ENCODE data around the gene AHCYL2.
"Not testable (repeated sequence)": the region's sequence is repeated elsewhere in the genome, so short reads cannot be mapped to it uniquely, and the experiment has no call there.

The AHCYL2 gene

DNA sequence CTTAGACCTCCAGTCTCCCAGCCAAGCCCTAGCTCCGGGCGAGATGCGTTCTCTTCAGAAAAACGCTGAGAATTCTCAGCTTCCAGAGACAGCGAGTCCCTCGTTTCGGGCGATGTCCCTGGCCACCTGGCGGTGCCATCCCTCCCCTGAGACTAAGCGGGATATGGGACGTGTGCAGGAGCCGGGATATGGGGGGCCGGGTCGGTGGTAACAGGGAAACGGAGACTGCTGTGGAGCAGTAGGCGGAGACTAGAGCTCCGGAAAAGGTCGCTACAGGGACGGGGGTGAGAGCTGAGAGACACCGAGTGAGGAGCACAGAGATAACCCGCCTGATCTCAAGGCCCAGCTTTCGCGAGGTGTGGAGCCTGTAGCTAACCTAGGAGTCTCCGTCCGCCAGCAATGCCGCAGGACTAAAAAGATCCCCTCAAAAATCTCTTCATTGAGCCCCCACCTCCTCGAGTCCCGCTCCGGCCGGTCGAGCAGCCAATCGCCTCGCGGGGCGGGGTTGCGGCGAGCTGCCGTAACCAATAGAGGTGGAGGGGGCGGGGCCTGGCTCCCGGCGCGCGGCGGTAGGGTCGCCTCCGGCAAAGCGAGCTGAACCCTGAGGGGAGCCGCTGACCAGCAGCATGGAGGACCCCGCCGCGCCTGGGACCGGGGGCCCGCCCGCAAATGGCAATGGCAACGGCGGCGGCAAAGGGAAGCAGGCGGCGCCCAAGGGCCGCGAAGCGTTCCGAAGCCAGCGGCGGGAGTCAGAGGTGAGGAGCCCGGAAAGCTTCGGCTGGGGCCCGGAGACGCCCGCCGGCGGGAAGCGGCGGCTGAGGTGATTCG, 209.2 kb downstream of the AHCYL2 start, which contains the start of gene STRIP2:
Gene STRIP2 (plus strand): TSS at position 586 of the 828 bp plus-strand sequence. CDS start 41 bp downstream, at position 627.
- DNase-seq, result peak; percentile 89

DNA sequence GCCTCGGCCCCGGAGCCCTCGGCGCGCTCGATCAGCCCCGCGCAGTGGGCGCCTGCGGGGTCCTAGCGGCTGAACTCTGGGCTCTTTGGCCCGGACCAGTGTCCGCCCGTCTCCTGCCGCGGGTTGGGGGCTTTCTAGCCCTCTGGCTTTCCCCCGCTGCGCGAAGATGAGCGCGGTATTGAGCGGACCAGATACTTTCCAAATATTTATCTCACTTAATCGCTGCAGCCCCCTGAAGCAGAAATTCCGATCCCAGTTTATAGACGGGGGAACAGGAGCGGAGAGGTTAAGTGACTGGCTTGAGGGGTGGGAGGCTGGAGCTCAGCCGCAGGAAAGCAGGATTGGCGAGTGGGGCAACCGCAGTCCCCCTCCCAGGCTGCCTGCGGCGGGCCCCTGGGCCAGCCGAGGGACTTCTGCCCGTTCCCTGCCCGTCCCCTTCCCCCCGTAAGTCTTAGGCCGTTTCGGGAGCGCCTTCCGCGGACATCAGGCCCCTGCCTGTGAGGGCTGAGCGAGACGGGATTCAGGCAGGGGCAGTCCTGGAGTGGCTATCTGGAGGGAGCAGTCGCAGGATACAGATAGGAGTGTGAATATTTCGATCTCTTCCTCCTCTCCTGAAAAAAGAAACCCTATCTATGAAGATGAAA, 210.0 kb downstream of the AHCYL2 start:
- no peak for DNase-seq

- DNase-seq, result no peak
Measured at GRCh38 chr7:129435414-129435829, 210.6 kb downstream of the AHCYL2 start.

DNA sequence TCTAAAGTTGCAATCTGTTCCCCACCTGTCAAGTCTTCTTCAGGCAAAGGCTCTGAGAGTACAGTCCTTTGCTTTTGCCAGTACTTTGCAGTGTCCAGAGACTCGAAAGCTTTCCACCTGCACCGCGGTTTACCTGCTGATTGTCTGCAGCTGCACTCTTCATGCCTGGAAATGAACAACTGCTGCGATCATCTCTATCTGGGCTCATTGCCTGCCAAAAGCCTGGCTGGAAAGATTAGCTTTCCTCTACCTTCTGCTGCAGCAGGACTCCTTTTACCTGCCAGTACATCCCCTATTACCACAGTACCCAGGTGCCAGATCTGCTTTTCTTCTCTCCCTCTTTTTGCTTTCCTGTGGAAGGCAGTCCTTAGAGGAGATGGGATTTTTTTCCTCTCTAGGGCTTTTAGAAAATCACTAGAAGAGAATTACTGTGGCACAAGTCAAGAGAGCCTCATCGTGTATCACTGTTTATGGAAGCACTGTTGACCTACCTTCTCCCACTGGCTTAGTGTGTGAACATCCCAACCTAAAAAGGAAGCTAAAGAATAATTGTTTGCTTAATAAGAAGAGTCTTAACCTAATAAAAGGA, 211.6 kb downstream of the AHCYL2 start:
- no peak for DNase-seq

GRCh38 chr7:129437190-129437589, 212.4 kb downstream of the AHCYL2 start:
- DNase-seq, result no peak

- no peak for DNase-seq
Measured at GRCh38 chr7:129438281-129438838, 213.5 kb downstream of the AHCYL2 start.

- no peak for DNase-seq
Measured at GRCh38 chr7:129438839-129439651, 214.2 kb downstream of the AHCYL2 start.

DNA sequence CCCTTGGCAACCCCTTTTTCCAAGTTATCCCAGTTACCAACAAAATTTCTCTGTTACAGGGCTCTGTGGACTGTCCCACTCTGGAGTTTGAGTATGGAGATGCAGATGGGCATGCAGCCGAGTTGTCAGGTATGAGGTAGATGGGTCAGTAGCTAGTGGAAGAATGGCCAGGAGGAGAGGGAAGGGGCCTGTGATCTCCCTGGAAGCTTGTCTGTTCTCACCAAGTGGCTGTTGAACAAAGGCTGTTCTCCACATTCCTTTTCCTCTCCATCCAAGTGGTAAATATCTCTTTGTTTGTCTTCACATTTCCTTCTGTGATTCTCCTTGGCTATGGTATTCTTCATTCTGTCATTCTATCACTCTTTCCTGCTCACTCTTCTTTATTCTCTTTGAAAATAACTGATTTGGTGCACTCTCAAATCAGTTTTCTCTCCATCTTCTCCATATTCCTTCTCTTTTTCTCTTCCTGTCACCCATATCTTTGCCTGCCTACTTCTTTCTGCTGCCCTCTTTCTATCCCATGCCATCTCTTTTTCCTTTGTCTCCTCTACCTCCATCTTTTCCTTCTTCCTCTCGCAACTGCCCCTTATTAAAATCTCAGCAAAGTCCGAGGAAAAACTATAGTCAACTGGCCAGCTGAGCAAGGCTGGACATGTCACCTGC, 215.3 kb downstream of the AHCYL2 start:
- no peak for DNase-seq

DNA sequence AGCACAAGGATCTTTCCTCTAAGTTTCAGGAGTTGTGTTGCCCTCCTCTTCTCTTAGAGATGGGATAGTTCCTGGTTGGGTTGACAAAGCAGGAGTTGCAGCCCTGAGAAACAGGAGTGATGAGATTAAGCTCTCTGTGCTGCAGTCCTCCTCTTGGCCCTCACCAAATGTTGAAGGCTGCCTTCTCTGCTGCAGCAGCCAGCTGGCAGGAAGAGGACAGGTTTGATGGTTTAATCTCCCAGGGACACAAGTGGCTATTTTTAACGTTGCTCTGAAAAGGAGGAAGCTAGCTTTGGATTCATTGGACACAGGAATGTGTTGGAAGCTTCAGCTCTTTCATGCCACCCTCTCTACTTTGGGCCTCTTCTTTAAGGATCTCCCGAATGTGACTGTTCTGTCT, 218.8 kb downstream of the AHCYL2 start:
- no peak for DNase-seq

DNA sequence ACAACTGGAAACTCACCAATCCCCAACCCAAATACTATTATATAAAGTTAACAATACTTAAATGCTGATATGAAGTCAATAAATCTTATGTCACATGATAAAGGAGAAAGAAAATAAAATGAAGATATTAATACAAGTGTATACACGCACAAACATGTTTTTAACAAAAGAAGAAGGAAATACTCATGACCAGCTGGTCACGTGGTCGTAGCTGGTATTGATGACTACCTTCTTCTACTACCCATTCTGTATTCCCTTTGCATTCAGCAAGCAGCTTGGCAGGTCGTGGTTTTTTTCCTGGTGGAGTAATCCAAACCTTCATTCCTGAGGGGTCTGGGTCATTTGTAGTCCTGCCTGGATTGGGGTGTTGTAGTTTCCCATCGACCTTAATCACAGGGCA, 219.9 kb downstream of the AHCYL2 start:
- DNase-seq, result not testable (repeated sequence)

GRCh38 chr7:129446925-129447324, 222.1 kb downstream of the AHCYL2 start:
- not testable (repeated sequence) for DNase-seq

DNA sequence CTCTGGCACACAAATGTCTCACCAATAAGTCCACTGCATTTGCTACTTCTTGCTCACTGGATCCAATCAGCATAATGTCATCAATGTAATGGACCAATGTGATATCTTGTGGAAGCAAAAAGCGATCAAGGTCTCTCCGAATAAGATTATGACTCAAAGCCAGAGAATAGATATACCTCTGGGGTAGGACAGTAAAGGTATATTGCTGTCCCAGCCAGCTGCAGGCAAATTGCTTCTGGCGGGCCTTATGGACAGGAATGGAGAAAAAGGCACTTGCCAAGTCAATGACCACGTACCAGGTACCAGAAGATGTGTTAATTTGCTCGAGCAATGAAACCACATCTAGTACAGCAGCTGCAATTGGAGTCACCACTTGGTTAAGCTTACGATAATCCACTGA, 222.6 kb downstream of the AHCYL2 start:
- not testable (repeated sequence) for DNase-seq

DNA sequence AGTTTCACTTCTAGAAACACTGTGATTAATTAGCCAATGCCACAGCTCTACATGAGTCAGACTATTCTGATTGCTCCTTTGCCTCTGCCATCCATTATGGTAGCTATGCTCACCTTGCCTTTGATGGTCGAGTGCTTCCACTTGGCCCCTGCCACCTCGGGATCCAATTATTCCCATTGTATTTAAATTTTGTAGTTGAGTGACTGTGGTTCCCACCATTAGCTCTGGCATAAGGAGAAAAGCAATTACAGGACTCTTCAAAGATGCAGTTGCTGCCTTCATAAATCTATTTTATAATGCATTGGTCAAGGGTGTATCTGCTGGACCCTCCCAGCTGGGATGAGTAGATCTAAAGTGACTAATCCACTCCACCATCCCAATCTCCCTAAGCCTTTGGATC, 223.8 kb downstream of the AHCYL2 start:
- not testable (repeated sequence) for DNase-seq

- DNase-seq, result no peak
Measured at GRCh38 chr7:129450295-129450694, 225.5 kb downstream of the AHCYL2 start.

DNA sequence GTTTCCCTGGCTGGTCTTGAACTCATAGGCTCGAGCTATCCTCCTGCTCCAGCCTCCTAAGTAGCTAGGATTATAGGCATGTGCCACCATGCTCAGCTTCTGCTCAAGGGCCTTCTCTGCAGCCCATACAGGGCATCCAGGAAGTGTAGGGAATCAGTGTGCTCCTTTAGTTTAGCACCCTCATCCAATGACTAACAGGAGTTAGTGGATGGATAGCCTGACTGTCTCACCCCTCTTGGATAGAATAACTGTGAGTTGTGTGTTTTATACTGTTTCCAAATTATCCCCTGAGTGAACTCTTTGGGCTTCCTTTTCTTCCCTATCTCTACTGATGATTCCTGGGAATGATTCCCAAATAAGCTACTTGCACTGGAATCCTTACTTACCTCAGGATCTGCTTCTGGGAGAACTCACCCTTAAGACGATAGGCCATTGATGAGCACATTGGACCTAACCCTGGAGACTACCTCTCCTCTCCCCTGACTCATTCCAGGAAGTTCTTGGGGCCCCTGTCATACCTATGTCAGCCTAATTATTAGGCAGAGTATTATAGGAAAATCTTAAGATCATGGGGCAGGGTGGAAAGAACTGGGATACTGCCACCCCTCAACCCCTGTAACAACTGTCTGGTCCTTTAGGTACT, 227.9 kb downstream of the AHCYL2 start:
- DNase-seq, result no peak

- no peak for DNase-seq
Measured at GRCh38 chr7:129453510-129454248, 228.8 kb downstream of the AHCYL2 start.

- no peak for DNase-seq
Measured at GRCh38 chr7:129454249-129454551, 229.4 kb downstream of the AHCYL2 start.

GRCh38 chr7:129456421-129456820, 231.6 kb downstream of the AHCYL2 start:
- DNase-seq, result no peak

- DNase-seq, result no peak
Measured at GRCh38 chr7:129457101-129457500, 232.3 kb downstream of the AHCYL2 start.

DNA sequence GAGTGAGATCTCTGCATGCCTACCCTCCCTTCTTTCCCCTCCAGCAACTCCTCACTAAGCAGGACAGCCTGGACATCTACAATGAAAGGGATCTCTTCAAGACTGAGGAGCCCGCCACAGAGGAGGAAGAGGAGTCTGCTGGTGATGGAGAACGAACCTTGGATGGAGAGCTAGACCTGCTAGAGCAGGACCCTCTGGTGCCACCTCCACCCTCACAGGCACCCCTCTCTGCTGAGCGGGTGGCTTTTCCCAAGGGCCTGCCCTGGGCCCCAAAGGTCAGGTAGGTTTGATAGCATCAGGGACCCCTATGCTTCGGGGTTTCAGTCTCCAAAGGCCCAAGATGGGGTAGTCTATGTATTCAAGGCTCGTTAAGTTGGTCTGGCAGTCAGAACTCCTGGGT, 233.3 kb downstream of the AHCYL2 start:
- DNase-seq, result no peak

GRCh38 chr7:129461809-129462208, 237.0 kb downstream of the AHCYL2 start:
- DNase-seq, result no peak

Data from activated CD4-positive, alpha-beta T cell treated with anti-CD3 and anti-CD28 coated beads, Interleukin-2, amount 50 U/mL, for 1 hour (primary cell).